Neuron (in vitro differentiated cells): ENCODE results near the gene IQGAP1.
"Not testable (repeated sequence)": the region's sequence is repeated elsewhere in the genome, so short reads cannot be mapped to it uniquely, and the experiment has no call there.

Source experiments
- H2AFZ ChIP-seq: one replicate; pipeline ENCODE4 v1.6.1; 2013; ENCODE audit warnings: low read depth, mild to moderate bottlenecking, inconsistent platforms, low read length, moderate library complexity
- H3K27me3 ChIP-seq: one replicate; pipeline ENCODE4 v1.6.1; 2013; ENCODE audit warnings: low read length; ENCODE audit not compliant: insufficient read depth
- H3K36me3 ChIP-seq: one replicate; pipeline ENCODE4 v1.6.1; 2013; ENCODE audit warnings: low read length; ENCODE audit not compliant: insufficient read depth
- H3K4me1 ChIP-seq: one replicate; pipeline ENCODE4 v1.6.1; 2013; ENCODE audit warnings: low read length; ENCODE audit not compliant: insufficient read depth
- H3K4me3 ChIP-seq: 2 replicates; pipeline ENCODE4 v1.5.1; 2013; ENCODE audit warnings: mild to moderate bottlenecking, low read length, moderate library complexity
- H3K9me3 ChIP-seq: one replicate; pipeline ENCODE4 v1.6.1; 2013; ENCODE audit warnings: low read length

Gene IQGAP1

GRCh38 chr15:90496791-90497190, 108.7 kb downstream of the IQGAP1 start:
- Histone ChIP-seq H3K27me3 (no peaks in the 10 kb centered on the region), H3K4me1 (no peaks in the 10 kb centered on the region), H2AFZ (no peak overlapping the region), H3K9me3 (no peaks in the 10 kb centered on the region), H3K4me3 (no peak overlapping the region), H3K36me3 (peaks cover 78% of the 10 kb centered on the region)

DNA sequence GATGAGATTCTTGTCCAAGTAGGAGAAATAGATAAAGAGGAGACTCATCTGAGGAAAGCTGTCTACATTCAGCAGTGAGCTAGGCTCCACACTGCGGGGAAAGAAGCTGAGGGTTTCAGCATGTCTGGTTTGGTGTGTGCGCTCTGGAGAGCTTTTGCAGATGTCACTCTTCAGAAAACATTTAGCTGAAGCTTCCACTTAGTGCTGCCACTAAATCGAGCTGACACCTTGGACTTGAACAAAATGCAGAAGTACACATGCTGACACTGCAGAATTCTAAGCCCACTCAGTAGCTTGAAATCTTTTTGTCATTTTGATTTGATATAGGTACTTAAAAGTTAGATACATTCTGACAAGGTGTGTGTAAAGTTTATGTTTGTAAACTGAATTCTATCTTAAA, 109.3 kb downstream of the IQGAP1 start:
- Histone ChIP-seq H3K4me3 (no peak overlapping the region), H3K36me3 (peaks cover 78% of the 10 kb centered on the region), H2AFZ (no peak overlapping the region), H3K27me3 (no peaks in the 10 kb centered on the region), H3K9me3 (no peaks in the 10 kb centered on the region), H3K4me1 (no peaks in the 10 kb centered on the region)

- H3K27me3 ChIP-seq = no peaks in the 10 kb centered on the region
- H2AFZ ChIP-seq = no peak overlapping the region
- peaks cover 73% of the 10 kb centered on the region for H3K36me3 ChIP-seq
- H3K4me3 ChIP-seq = no peak overlapping the region
- H3K4me1 ChIP-seq = no peaks in the 10 kb centered on the region
- no peaks in the 10 kb centered on the region for H3K9me3 ChIP-seq
Measured at GRCh38 chr15:90497912-90498311, 109.9 kb downstream of the IQGAP1 start.

- H3K9me3 ChIP-seq = no peaks in the 10 kb centered on the region
- H2AFZ ChIP-seq = no peak overlapping the region
- no peaks in the 10 kb centered on the region for H3K27me3 ChIP-seq
- no peak overlapping the region for H3K4me3 ChIP-seq
- H3K4me1 ChIP-seq = no peaks in the 10 kb centered on the region
- peaks cover 51% of the 10 kb centered on the region for H3K36me3 ChIP-seq
Measured at GRCh38 chr15:90500171-90500570, 112.1 kb downstream of the IQGAP1 start.

GRCh38 chr15:90501898-90502297, 113.9 kb downstream of the IQGAP1 start:
- Histone ChIP-seq H3K36me3 (peaks cover 45% of the 10 kb centered on the region), H3K27me3 (no peaks in the 10 kb centered on the region), H3K4me1 (no peaks in the 10 kb centered on the region), H3K4me3 (no peak overlapping the region), H2AFZ (no peak overlapping the region), H3K9me3 (no peaks in the 10 kb centered on the region)

- not testable (repeated sequence) for H2AFZ ChIP-seq, H3K4me1 ChIP-seq, H3K4me3 ChIP-seq, H3K9me3 ChIP-seq, H3K36me3 ChIP-seq, H3K27me3 ChIP-seq
Measured at GRCh38 chr15:90510781-90511180, 122.7 kb downstream of the IQGAP1 start.

GRCh38 chr15:90511211-90511618, 123.2 kb downstream of the IQGAP1 start:
- not testable (repeated sequence) for H3K4me3 ChIP-seq, H3K36me3 ChIP-seq, H2AFZ ChIP-seq, H3K9me3 ChIP-seq, H3K27me3 ChIP-seq, H3K4me1 ChIP-seq

DNA sequence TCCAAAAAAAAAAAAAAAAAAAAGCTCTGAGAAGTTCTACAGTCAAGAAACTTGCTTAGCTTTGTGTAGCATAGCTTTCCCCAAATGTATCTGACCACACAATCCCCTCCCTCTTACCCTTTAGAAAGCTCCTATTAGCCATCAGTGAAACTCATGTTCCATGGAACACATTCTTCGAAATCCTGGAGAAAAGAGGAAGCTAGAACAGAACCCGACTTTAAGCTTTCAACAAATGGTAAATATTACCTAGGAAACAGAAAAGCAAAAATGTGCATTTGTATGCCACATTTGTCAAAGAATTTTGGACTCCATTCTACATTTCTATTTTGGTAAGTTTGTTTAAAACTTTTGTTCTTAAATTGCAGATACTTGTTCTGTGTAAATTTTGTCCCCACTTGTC, 124.2 kb downstream of the IQGAP1 start:
- no peak overlapping the region for H3K4me3 ChIP-seq
- no peaks in the 10 kb centered on the region for H3K9me3 ChIP-seq
- H3K4me1 ChIP-seq = no peaks in the 10 kb centered on the region
- no peaks in the 10 kb centered on the region for H3K36me3 ChIP-seq
- no peaks in the 10 kb centered on the region for H3K27me3 ChIP-seq
- H2AFZ ChIP-seq = no peak overlapping the region

DNA sequence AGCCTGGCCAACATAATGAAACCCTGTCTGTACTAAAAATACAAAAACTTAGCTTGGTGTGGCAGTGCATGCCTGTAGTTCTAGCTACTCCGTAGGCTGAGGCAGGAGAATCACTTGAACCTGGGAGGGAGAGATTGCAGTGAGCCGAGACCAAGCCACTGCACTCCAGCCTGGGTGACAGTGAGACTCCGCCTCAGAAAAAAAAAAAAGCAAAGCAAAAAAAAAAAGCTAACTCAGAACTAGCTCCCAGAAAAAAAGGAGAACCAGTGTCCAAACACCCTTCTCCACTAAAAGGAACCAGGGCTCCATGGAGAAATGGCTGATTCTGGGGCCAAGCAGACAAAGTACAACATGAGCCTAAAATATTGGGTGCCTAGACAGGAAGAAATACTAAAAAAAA, 124.9 kb downstream of the IQGAP1 start:
- Histone ChIP-seq H3K27me3 (no peaks in the 10 kb centered on the region), H3K36me3 (no peaks in the 10 kb centered on the region), H3K4me1 (no peaks in the 10 kb centered on the region), H3K9me3 (no peaks in the 10 kb centered on the region), H3K4me3 (no peak overlapping the region), H2AFZ (no peak overlapping the region)

- Histone ChIP-seq H2AFZ (no peak overlapping the region), H3K4me3 (no peak overlapping the region), H3K27me3 (no peaks in the 10 kb centered on the region), H3K36me3 (no peaks in the 10 kb centered on the region), H3K9me3 (no peaks in the 10 kb centered on the region), H3K4me1 (no peaks in the 10 kb centered on the region)
Measured at GRCh38 chr15:90513448-90513847, 125.4 kb downstream of the IQGAP1 start.

GRCh38 chr15:90513893-90514292, 125.9 kb downstream of the IQGAP1 start:
- not testable (repeated sequence) for H3K4me3 ChIP-seq, H2AFZ ChIP-seq, H3K9me3 ChIP-seq, H3K4me1 ChIP-seq, H3K27me3 ChIP-seq, H3K36me3 ChIP-seq

DNA sequence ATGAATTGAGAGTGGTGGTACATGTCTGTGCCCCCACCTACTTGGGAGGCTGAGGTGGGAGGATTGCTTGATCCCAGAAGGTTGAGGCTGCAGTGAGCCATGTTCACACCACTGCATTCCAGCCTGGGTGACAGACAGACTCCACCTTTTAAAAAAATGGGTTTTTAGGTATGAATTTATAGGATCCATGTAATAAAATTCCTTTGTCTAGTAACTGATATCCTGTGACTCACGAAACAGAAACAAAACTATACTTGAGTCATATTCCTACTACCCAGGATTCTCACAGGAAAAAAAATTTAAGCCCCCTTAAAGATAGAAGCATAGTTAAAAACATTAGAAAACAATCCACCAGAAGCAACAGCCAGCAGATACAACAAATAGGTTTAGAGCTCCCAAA, 131.6 kb downstream of the IQGAP1 start:
- no peaks in the 10 kb centered on the region for H3K4me1 ChIP-seq
- no peak overlapping the region for H2AFZ ChIP-seq
- H3K36me3 ChIP-seq = no peaks in the 10 kb centered on the region
- H3K9me3 ChIP-seq = no peaks in the 10 kb centered on the region
- H3K27me3 ChIP-seq = no peaks in the 10 kb centered on the region
- H3K4me3 ChIP-seq = no peak overlapping the region

GRCh38 chr15:90520365-90520764, 132.3 kb downstream of the IQGAP1 start:
- H3K27me3 ChIP-seq = no peaks in the 10 kb centered on the region
- no peaks in the 10 kb centered on the region for H3K9me3 ChIP-seq
- H3K36me3 ChIP-seq = no peaks in the 10 kb centered on the region
- H3K4me1 ChIP-seq = no peaks in the 10 kb centered on the region
- no peak overlapping the region for H3K4me3 ChIP-seq
- no peak overlapping the region for H2AFZ ChIP-seq

DNA sequence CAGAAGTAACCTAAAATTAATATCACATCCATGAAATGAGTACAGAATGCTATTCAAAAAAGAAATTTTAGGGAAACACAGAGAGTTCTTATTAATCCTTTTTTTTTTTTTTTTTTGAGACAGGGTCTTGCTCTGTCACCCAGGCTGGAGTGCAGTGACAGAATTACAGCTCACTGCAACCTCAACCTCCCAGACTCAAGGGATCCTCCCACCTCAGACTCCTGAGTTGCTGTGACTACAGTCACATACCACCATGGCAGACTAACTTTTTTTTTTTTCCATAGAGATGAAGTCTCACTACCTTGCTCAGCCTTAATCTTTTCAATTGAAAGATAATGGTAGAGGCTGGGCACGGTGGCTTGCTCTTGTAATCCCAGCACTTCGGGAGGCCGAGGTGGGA, 135.3 kb downstream of the IQGAP1 start:
- Histone ChIP-seq H3K9me3 (no peaks in the 10 kb centered on the region), H3K36me3 (no peaks in the 10 kb centered on the region), H3K4me1 (no peaks in the 10 kb centered on the region), H2AFZ (no peak overlapping the region), H3K4me3 (no peak overlapping the region), H3K27me3 (no peaks in the 10 kb centered on the region)
